Liver (tissue), 9 donors: ENCODE results near the gene PLA2G5. TPM values are rescaled to one million over a fixed set of nuclear protein-coding genes. Genes with fewer than 3 reads are reported as not detected.
"Not testable (repeated sequence)": the region's sequence is repeated elsewhere in the genome, so short reads cannot be mapped to it uniquely, and the experiment has no call there.

ENCODE experiments used
- DNase-seq: peaks from one replicate; pipeline ENCODE4 v3.0.0-alpha.2; 2017; ENCODE audit warnings: low spot score
- H3K27ac ChIP-seq, 2 donors: one replicate each; pipeline ENCODE4 v1.7.0; 2013; ENCODE audit warnings: inconsistent platforms in 2 of 2, low read length in 2 of 2, control low read depth in 1 of 2, low read depth in 1 of 2, mild to moderate bottlenecking in 1 of 2
- H3K27me3 ChIP-seq, 4 donors: one replicate each; pipeline versions ENCODE4 v1.6.1 to v1.7.0; 2013; ENCODE audit warnings: low read length in 3 of 4, inconsistent platforms in 1 of 4, mild to moderate bottlenecking in 1 of 4, moderate library complexity in 1 of 4; ENCODE audit not compliant: control insufficient read depth in 4 of 4, insufficient read depth in 4 of 4
- H3K36me3 ChIP-seq, 4 donors: one replicate each; pipeline versions ENCODE4 v1.6.1 to v1.7.0; 2013; ENCODE audit warnings: low read length in 3 of 4, mild to moderate bottlenecking in 3 of 4, low read depth in 1 of 4, moderate library complexity in 1 of 4; ENCODE audit not compliant: control insufficient read depth in 4 of 4, insufficient read depth in 3 of 4
- H3K4me1 ChIP-seq, 4 donors: one replicate each; pipeline versions ENCODE4 v1.6.1 to v1.7.0; 2013; ENCODE audit warnings: low read length in 3 of 4, mild to moderate bottlenecking in 3 of 4, moderate library complexity in 1 of 4; ENCODE audit not compliant: control insufficient read depth in 4 of 4, insufficient read depth in 4 of 4
- H3K4me3 ChIP-seq, 3 donors: one replicate each; pipeline versions ENCODE4 v1.6.1 to v1.7.0; 2013; ENCODE audit warnings: low read length in 3 of 3, control low read depth in 1 of 3, low read depth in 1 of 3, mild to moderate bottlenecking in 1 of 3
- H3K9ac ChIP-seq, 2 donors: one replicate each; pipeline ENCODE4 v1.7.0; 2013; ENCODE audit warnings: low read length in 2 of 2, mild to moderate bottlenecking in 2 of 2, moderate library complexity in 2 of 2, control low read depth in 1 of 2, low read depth in 1 of 2
- H3K9me3 ChIP-seq, 4 donors: one replicate each; pipeline versions ENCODE4 v1.6.1 to v1.7.0; 2013; ENCODE audit warnings: low read length in 3 of 4; ENCODE audit not compliant: control insufficient read depth in 4 of 4
- ATF3 ChIP-seq: IDR thresholded peaks from 2 replicates; pipeline ENCODE4 v1.6.1; 2016; ENCODE audit warnings: antibody characterized with exemption
- EGR1 ChIP-seq, 2 donors: IDR thresholded peaks; 2 replicates each; pipeline ENCODE4 v1.6.1; 2016 to 2018; ENCODE audit warnings: antibody characterized with exemption in 2 of 2, low read depth in 2 of 2
- FOXA2 ChIP-seq: IDR thresholded peaks from 2 replicates; pipeline ENCODE4 v1.6.1; 2016; ENCODE audit warnings: antibody characterized with exemption
- GABPA ChIP-seq, 2 donors: IDR thresholded peaks in 1 of 2; conservative IDR thresholded peaks in 1 of 2; 2 replicates each; pipeline ENCODE4 v1.6.1; 2016; ENCODE audit warnings: antibody characterized with exemption in 2 of 2, mild to moderate bottlenecking in 1 of 2, moderate library complexity in 1 of 2
- HNF4G ChIP-seq: IDR thresholded peaks from 2 replicates; pipeline ENCODE4 v1.6.1; 2016; ENCODE audit warnings: antibody characterized with exemption
- RAD21 ChIP-seq, 2 donors: IDR thresholded peaks; 2 replicates each; pipeline ENCODE4 v1.6.1; 2016; ENCODE audit warnings: antibody characterized with exemption in 2 of 2, mild to moderate bottlenecking in 2 of 2
- REST ChIP-seq: IDR thresholded peaks from 2 replicates; pipeline ENCODE4 v1.6.1; 2016; ENCODE audit warnings: antibody characterized with exemption, mild to moderate bottlenecking
- SP1 ChIP-seq: IDR thresholded peaks from 2 replicates; pipeline ENCODE4 v1.6.1; 2018; ENCODE audit warnings: antibody characterized with exemption, mild to moderate bottlenecking
- YY1 ChIP-seq: IDR thresholded peaks from 2 replicates; pipeline ENCODE4 v1.6.1; 2016; ENCODE audit warnings: antibody characterized with exemption, mild to moderate bottlenecking
- WGBS: extraction: QIAGEN DNeasy Blood & Tissue Kit; methylation state at CpG from one replicate; pipeline ENCODE4 v1.1.7; 2013; 5-methylcytosine and 5-hydroxymethylcytosine counted together
- polyA plus RNA-seq, 2 donors: library from polyadenylated mRNA; stranded (reverse) in 1 of 2; unstranded in 1 of 2; fragments of 200-250 nt in 1 of 2; fragments of >200 nt in 1 of 2; fragmentation: Nextera tagmentation in 1 of 2; extraction: Ambion mirVana in 1 of 2; gene quantifications; one replicate each; pipeline versions ENCODE4 v1.2.1 to v1.2.3, GENCODE V29; 2013 to 2015
- total RNA-seq, 2 donors: library from RNA; depleted of rRNA; stranded (reverse); fragments of >200 nt; gene quantifications; one replicate each; pipeline ENCODE4 v1.2.3, GENCODE V29; 2014
- donor health status: healthy.
- donor health status: healthy.
- donor health status: healthy.
- donor health status: healthy.
- donor health status: healthy.

PLA2G5 gene
- total and polyA plus RNA-seq, 4 donors = 2.0 to 2.9 (median 2.3) TPM; not detected in 1

GRCh38 chr1:20126041-20126805, 56.2 kb downstream of the PLA2G5 start:
- no peaks in the 10 kb centered on the region for H3K9me3 ChIP-seq
- H3K9ac ChIP-seq = no peak overlapping the region
- H3K4me3 ChIP-seq = no peak overlapping the region
- no peaks in the 10 kb centered on the region for H3K4me1 ChIP-seq
- H3K27ac ChIP-seq = no peak overlapping the region
- DNase-seq = no peak
- 82% methylated on average over 9 of the region's 9 CpGs for WGBS
- no peak for TF ChIP-seq GABPA (IDR thresholded peaks at IDR 0.05 in 1 of 2, conservative IDR thresholded peaks at IDR 0.05 in 1 of 2)
- no peak for TF ChIP-seq REST
- no peak for TF ChIP-seq YY1
- no peaks in the 10 kb centered on the region for H3K36me3 ChIP-seq
- H3K27me3 ChIP-seq = no peaks in the 10 kb centered on the region

- no peak overlapping the region for H3K27ac ChIP-seq
These were observed 56.9 kb downstream of the PLA2G5 start for GRCh38 chr1:20126806-20127440.

GRCh38 chr1:20130518-20130917, 60.5 kb downstream of the PLA2G5 start:
- WGBS = 86% methylated on average over 3 of the region's 3 CpGs
- H3K27ac ChIP-seq, H3K4me1 ChIP-seq, H3K9ac ChIP-seq, DNase-seq, H3K36me3 ChIP-seq, H3K27me3 ChIP-seq, H3K9me3 ChIP-seq, H3K4me3 ChIP-seq: not testable (repeated sequence)

More at GRCh38 chr1:20126806-20127440, 56.9 kb downstream of the PLA2G5 start:
- Histone ChIP-seq H3K36me3 (no peaks in the 10 kb centered on the region), H3K4me1 (no peaks in the 10 kb centered on the region), H3K4me3 (no peak overlapping the region), H3K9ac (no peak overlapping the region), H3K27me3 (no peaks in the 10 kb centered on the region), H3K9me3 (no peaks in the 10 kb centered on the region)
- TF ChIP-seq FOXA2 = no peak
- no peak for TF ChIP-seq ATF3
- no peak for TF ChIP-seq GABPA (IDR thresholded peaks at IDR 0.05 in 1 of 2, conservative IDR thresholded peaks at IDR 0.05 in 1 of 2)
- TF ChIP-seq REST = no peak
- no peak for TF ChIP-seq EGR1 (IDR thresholded peaks at IDR 0.05; ENCODE audit: low read depth in 2 of 2)
- no peak for TF ChIP-seq YY1
- TF ChIP-seq RAD21 (IDR thresholded peaks at IDR 0.05) = no peak
- no peak for TF ChIP-seq SP1
- no peak for TF ChIP-seq HNF4G
- 94% methylated on average over 10 of the region's 10 CpGs for WGBS
- DNase-seq = no peak
